ENCODE measurements around the gene MMP27. TPM values are rescaled to one million over a fixed set of nuclear protein-coding genes. Genes with fewer than 3 reads are reported as not detected.

MMP27 gene
- total RNA-seq, 1 experiment from 2014 or later, result not detected

DNA sequence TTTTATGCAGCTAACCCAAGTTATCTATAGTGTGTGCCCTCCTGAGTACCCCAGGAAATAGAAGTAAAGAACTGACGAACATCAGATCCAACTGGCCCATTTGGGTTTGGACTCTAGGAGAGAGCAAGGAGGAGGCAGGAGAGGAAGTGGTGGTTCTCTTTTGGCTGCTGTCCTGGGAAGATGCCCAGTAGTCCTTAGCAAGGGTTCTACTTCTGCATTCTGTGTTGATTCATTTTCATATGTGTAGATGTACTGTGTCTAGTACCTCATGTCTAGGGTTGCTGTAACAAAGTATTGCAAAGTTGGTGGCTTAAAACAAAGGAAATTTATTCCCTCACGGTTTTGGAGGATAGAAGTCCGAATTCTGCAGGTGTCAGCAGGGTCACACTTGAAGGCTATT, 6.6 kb upstream of the MMP27 start (continued):
- TF ChIP-seq, protein P1, sequence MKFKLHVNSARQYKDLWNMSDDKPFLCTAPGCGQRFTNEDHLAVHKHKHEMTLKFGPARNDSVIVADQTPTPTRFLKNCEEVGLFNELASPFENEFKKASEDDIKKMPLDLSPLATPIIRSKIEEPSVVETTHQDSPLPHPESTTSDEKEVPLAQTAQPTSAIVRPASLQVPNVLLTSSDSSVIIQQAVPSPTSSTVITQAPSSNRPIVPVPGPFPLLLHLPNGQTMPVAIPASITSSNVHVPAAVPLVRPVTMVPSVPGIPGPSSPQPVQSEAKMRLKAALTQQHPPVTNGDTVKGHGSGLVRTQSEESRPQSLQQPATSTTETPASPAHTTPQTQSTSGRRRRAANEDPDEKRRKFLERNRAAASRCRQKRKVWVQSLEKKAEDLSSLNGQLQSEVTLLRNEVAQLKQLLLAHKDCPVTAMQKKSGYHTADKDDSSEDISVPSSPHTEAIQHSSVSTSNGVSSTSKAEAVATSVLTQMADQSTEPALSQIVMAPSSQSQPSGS (CRISPR knock-in tag; IDR thresholded peaks at IDR 0.05; ENCODE audit: borderline replicate concordance, low read depth), result no peak
- TF ChIP-seq CREB1 (CRISPR knock-in tag; IDR thresholded peaks at IDR 0.05) (no peak), ZNF423 (CRISPR knock-in tag; IDR thresholded peaks at IDR 0.05) (no peak), SOX15 (CRISPR knock-in tag; IDR thresholded peaks at IDR 0.05) (no peak), SMAD4 (CRISPR knock-in tag; IDR thresholded peaks at IDR 0.05) (no peak), EMX1 (CRISPR knock-in tag; IDR thresholded peaks at IDR 0.05) (no peak)
- TF ChIP-seq, protein P2, sequence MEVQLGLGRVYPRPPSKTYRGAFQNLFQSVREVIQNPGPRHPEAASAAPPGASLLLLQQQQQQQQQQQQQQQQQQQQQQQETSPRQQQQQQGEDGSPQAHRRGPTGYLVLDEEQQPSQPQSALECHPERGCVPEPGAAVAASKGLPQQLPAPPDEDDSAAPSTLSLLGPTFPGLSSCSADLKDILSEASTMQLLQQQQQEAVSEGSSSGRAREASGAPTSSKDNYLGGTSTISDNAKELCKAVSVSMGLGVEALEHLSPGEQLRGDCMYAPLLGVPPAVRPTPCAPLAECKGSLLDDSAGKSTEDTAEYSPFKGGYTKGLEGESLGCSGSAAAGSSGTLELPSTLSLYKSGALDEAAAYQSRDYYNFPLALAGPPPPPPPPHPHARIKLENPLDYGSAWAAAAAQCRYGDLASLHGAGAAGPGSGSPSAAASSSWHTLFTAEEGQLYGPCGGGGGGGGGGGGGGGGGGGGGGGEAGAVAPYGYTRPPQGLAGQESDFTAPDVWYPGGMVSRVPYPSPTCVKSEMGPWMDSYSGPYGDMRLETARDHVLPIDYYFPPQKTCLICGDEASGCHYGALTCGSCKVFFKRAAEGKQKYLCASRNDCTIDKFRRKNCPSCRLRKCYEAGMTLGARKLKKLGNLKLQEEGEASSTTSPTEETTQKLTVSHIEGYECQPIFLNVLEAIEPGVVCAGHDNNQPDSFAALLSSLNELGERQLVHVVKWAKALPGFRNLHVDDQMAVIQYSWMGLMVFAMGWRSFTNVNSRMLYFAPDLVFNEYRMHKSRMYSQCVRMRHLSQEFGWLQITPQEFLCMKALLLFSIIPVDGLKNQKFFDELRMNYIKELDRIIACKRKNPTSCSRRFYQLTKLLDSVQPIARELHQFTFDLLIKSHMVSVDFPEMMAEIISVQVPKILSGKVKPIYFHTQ (CRISPR knock-in tag; IDR thresholded peaks at IDR 0.05), result no peak
- TF ChIP-seq, protein P3, sequence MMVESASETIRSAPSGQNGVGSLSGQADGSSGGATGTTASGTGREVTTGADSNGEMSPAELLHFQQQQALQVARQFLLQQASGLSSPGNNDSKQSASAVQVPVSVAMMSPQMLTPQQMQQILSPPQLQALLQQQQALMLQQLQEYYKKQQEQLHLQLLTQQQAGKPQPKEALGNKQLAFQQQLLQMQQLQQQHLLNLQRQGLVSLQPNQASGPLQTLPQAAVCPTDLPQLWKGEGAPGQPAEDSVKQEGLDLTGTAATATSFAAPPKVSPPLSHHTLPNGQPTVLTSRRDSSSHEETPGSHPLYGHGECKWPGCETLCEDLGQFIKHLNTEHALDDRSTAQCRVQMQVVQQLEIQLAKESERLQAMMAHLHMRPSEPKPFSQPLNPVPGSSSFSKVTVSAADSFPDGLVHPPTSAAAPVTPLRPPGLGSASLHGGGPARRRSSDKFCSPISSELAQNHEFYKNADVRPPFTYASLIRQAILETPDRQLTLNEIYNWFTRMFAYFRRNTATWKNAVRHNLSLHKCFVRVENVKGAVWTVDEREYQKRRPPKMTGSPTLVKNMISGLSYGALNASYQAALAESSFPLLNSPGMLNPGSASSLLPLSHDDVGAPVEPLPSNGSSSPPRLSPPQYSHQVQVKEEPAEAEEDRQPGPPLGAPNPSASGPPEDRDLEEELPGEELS (CRISPR knock-in tag; IDR thresholded peaks at IDR 0.05), result no peak
- TF ChIP-seq, protein P4, sequence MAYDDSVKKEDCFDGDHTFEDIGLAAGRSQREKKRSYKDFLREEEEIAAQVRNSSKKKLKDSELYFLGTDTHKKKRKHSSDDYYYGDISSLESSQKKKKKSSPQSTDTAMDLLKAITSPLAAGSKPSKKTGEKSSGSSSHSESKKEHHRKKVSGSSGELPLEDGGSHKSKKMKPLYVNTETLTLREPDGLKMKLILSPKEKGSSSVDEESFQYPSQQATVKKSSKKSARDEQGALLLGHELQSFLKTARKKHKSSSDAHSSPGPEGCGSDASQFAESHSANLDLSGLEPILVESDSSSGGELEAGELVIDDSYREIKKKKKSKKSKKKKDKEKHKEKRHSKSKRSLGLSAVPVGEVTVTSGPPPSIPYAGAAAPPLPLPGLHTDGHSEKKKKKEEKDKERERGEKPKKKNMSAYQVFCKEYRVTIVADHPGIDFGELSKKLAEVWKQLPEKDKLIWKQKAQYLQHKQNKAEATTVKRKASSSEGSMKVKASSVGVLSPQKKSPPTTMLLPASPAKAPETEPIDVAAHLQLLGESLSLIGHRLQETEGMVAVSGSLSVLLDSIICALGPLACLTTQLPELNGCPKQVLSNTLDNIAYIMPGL (CRISPR knock-in tag; IDR thresholded peaks at IDR 0.05), result no peak

DNA sequence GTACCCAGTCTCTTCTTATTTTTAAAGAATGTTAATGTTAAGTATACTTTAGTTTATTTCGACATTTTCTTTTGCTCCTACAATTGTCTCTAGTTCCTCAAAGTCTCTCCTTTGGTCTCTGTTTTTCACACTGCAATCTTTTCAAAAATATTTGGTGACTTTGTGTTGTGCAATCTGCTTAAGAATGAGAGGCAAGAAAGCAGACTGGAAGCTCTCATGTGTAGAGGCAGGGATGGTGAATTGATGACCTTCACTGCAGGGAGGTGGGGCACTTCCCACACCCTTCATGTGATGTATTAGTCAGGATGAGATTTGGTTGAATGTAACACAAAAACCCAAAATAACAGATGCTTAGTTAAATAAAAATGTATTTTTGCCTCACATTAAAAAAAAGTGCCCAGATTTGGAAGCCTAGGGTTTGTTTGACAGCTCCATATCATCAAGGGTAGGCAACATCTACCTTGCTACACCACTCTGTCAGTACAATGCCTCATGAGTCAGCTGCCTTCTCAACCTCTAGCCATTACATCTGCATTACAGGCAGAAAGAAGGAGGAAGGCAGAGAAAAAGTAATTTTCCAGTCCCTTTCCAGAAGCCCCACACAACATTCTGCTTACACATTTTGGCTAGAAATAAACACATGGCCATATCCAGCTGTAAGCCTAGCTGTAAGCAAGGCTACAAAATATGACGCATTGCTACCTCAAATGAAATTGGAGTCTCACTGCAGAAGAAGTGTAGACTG, 3.8 kb upstream of the MMP27 start:
- TF ChIP-seq, protein P5, sequence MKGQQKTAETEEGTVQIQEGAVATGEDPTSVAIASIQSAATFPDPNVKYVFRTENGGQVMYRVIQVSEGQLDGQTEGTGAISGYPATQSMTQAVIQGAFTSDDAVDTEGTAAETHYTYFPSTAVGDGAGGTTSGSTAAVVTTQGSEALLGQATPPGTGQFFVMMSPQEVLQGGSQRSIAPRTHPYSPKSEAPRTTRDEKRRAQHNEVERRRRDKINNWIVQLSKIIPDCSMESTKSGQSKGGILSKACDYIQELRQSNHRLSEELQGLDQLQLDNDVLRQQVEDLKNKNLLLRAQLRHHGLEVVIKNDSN (CRISPR knock-in tag; IDR thresholded peaks at IDR 0.05), result no peak
- TF ChIP-seq, protein P6, sequence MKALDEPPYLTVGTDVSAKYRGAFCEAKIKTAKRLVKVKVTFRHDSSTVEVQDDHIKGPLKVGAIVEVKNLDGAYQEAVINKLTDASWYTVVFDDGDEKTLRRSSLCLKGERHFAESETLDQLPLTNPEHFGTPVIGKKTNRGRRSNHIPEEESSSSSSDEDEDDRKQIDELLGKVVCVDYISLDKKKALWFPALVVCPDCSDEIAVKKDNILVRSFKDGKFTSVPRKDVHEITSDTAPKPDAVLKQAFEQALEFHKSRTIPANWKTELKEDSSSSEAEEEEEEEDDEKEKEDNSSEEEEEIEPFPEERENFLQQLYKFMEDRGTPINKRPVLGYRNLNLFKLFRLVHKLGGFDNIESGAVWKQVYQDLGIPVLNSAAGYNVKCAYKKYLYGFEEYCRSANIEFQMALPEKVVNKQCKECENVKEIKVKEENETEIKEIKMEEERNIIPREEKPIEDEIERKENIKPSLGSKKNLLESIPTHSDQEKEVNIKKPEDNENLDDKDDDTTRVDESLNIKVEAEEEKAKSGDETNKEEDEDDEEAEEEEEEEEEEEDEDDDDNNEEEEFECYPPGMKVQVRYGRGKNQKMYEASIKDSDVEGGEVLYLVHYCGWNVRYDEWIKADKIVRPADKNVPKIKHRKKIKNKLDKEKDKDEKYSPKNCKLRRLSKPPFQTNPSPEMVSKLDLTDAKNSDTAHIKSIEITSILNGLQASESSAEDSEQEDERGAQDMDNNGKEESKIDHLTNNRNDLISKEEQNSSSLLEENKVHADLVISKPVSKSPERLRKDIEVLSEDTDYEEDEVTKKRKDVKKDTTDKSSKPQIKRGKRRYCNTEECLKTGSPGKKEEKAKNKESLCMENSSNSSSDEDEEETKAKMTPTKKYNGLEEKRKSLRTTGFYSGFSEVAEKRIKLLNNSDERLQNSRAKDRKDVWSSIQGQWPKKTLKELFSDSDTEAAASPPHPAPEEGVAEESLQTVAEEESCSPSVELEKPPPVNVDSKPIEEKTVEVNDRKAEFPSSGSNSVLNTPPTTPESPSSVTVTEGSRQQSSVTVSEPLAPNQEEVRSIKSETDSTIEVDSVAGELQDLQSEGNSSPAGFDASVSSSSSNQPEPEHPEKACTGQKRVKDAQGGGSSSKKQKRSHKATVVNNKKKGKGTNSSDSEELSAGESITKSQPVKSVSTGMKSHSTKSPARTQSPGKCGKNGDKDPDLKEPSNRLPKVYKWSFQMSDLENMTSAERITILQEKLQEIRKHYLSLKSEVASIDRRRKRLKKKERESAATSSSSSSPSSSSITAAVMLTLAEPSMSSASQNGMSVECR (CRISPR knock-in tag; IDR thresholded peaks at IDR 0.05; ENCODE audit: borderline replicate concordance), result no peak
- TF ChIP-seq, protein P7, sequence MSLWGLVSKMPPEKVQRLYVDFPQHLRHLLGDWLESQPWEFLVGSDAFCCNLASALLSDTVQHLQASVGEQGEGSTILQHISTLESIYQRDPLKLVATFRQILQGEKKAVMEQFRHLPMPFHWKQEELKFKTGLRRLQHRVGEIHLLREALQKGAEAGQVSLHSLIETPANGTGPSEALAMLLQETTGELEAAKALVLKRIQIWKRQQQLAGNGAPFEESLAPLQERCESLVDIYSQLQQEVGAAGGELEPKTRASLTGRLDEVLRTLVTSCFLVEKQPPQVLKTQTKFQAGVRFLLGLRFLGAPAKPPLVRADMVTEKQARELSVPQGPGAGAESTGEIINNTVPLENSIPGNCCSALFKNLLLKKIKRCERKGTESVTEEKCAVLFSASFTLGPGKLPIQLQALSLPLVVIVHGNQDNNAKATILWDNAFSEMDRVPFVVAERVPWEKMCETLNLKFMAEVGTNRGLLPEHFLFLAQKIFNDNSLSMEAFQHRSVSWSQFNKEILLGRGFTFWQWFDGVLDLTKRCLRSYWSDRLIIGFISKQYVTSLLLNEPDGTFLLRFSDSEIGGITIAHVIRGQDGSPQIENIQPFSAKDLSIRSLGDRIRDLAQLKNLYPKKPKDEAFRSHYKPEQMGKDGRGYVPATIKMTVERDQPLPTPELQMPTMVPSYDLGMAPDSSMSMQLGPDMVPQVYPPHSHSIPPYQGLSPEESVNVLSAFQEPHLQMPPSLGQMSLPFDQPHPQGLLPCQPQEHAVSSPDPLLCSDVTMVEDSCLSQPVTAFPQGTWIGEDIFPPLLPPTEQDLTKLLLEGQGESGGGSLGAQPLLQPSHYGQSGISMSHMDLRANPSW (CRISPR knock-in tag; conservative IDR thresholded peaks at IDR 0.05; ENCODE audit: low read depth), result no peak
- TF ChIP-seq, protein P8, sequence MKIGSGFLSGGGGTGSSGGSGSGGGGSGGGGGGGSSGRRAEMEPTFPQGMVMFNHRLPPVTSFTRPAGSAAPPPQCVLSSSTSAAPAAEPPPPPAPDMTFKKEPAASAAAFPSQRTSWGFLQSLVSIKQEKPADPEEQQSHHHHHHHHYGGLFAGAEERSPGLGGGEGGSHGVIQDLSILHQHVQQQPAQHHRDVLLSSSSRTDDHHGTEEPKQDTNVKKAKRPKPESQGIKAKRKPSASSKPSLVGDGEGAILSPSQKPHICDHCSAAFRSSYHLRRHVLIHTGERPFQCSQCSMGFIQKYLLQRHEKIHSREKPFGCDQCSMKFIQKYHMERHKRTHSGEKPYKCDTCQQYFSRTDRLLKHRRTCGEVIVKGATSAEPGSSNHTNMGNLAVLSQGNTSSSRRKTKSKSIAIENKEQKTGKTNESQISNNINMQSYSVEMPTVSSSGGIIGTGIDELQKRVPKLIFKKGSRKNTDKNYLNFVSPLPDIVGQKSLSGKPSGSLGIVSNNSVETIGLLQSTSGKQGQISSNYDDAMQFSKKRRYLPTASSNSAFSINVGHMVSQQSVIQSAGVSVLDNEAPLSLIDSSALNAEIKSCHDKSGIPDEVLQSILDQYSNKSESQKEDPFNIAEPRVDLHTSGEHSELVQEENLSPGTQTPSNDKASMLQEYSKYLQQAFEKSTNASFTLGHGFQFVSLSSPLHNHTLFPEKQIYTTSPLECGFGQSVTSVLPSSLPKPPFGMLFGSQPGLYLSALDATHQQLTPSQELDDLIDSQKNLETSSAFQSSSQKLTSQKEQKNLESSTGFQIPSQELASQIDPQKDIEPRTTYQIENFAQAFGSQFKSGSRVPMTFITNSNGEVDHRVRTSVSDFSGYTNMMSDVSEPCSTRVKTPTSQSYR (CRISPR knock-in tag; IDR thresholded peaks at IDR 0.05), result no peak
- TF ChIP-seq NFE2L1 (CRISPR knock-in tag; IDR thresholded peaks at IDR 0.05), result no peak
- H3K4me3 Mint-ChIP-seq, result no peak overlapping the region
- ATAC-seq, result no peak
- no peak overlapping the region for H3K27ac Mint-ChIP-seq
- no peaks in the 10 kb centered on the region for H3K36me3 Mint-ChIP-seq
- ChIA-PET CTCF (interaction anchor here (1.5 kb wide), 1 partner anchor 101 kb away, joined by 3 read pairs; no protein-coding TSS in a partner anchor), POLR2A (no interaction called here)
- no peaks in the 10 kb centered on the region for H3K27me3 Mint-ChIP-seq (ENCODE audit: low read depth)
- no peaks in the 10 kb centered on the region for H3K9me3 Mint-ChIP-seq
- no peak for DNase-seq (ENCODE audit: low spot score)
- H3K4me1 Mint-ChIP-seq, result no peaks in the 10 kb centered on the region
